K562 (cell line): Measurements from ENCODE around the gene ABCA1. TPM values are rescaled to one million over a fixed set of nuclear protein-coding genes. Genes with fewer than 3 reads are reported as not detected.

Experiments
- ID3 ChIP-seq, 2 experiments: fragments of 250-450 bp in 1 of 2; fragments of 450-650 bp in 1 of 2; sonication (Bioruptor Pico) in 1 of 2; IDR thresholded peaks; 2 replicates each; pipeline versions ENCODE4 v1.6.1 to v1.8.0; 2016 to 2021; ENCODE audit warnings: mild to moderate bottlenecking in 2 of 2, moderate library complexity in 2 of 2, missing compliant biosample characterization in 1 of 2, missing genetic modification characterization in 1 of 2
- ZNF318 ChIP-seq, 2 experiments: fragments of 450-650 bp; IDR thresholded peaks; 2 replicates each; pipeline ENCODE4 v1.6.1; 2016; ENCODE audit warnings: mild to moderate bottlenecking in 2 of 2, borderline replicate concordance in 1 of 2, low read depth in 1 of 2, moderate library complexity in 1 of 2
- polyA plus RNA-seq, 8 experiments: library from polyadenylated mRNA; depleted of rRNA in 4 of 8; stranded (reverse) in 5 of 8; unstranded in 3 of 8; fragments of >200 nt; fragmentation: Nextera tagmentation in 2 of 8; fragmentation: Illumina TruSeq in 1 of 8; extraction: Ambion mirVana in 2 of 8; extraction: Trizol in 1 of 8; gene quantifications; 2 replicates each; pipeline versions ENCODE4 v1.2.1 to v1.2.3, GENCODE V29; 2011 to 2014; ENCODE audit warnings: inconsistent platforms in 1 of 8, missing spikeins in 1 of 8
- total RNA-seq, 7 experiments: library from RNA; depleted of rRNA in 6 of 7; stranded (reverse); fragments of >200 nt in 6 of 7; fragmentation: Illumina TruSeq in 2 of 7; extraction: Trizol in 2 of 7; gene quantifications; 2 replicates each; pipeline versions ENCODE4 v1.2.1 to v1.2.3, GENCODE V29; 2011 to 2021; ENCODE audit warnings: low replicate concordance in 1 of 7

ABCA1 gene
- total and polyA plus RNA-seq, 9 of the 15 experiments (the other 6 are each of a cell fraction or from before 2014, with no cell fraction given): under 0.01 to 0.18 (median 0.02) TPM; not detected in 5

- TF ChIP-seq ID3 (CRISPR knock-in tag; IDR thresholded peaks at IDR 0.05) (no peak), ID3 (tag; IDR thresholded peaks at IDR 0.05) (no peak), ZNF318 (IDR thresholded peaks at IDR 0.05; ENCODE audit: borderline replicate concordance in 1 of 2, low read depth in 1 of 2) (no peak)
Measured at GRCh38 chr9:104882566-104882965, 45.4 kb downstream of the ABCA1 start (continued).
